Occipital lobe (tissue), 3 donors: ENCODE results near the gene FTH1. TPM values are rescaled to one million over a fixed set of nuclear protein-coding genes. Genes with fewer than 3 reads are reported as not detected.

ENCODE experiments used
- DNase-seq: peaks from one replicate; lab custom pipeline; 2025; lab: John Stamatoyannopoulos, UW
- small RNA-seq: library from RNA; depleted of rRNA; stranded (forward); fragments of <200 nt; gene quantifications from one replicate; pipeline ENCODE3, GENCODE V24; 2014
- total RNA-seq: library from RNA; depleted of rRNA; stranded (reverse); fragments of >200 nt; gene quantifications from one replicate; pipeline ENCODE4 v1.2.3, GENCODE V29; 2014

FTH1 gene
- total RNA-seq, 1 donor from 2014 or later: 252 TPM

GRCh38 chr11:61917334-61918109 lies 49.9 kb downstream of the FTH1 start, which contains the start of gene RAB3IL1:
RAB3IL1 (minus strand) TSS chr11:61917566; CDS start chr11:61917367, 199 bp downstream.
- DNase-seq: no peak

- no peak for DNase-seq
Measured at GRCh38 chr11:61916737-61917333, 50.6 kb downstream of the FTH1 start.

GRCh38 chr11:61914471-61915171 lies 52.8 kb downstream of the FTH1 start:
- no peak for DNase-seq

Small RNAs within 50 kb of the gene (small RNA-seq; reads per million reads assigned to genes)
- gene RNU6-1243P: not detected

Other genes starting within 250 kb of the FTH1 start
- 0.94 TPM for gene MYRF, start 215.0 kb downstream of the FTH1 start, total RNA-seq
- gene TMEM258, start 175.0 kb downstream of the FTH1 start, total RNA-seq: 39.6 TPM
- 13.3 TPM for gene FEN1, start 174.7 kb downstream of the FTH1 start, total RNA-seq
- gene FADS1, start 150.6 kb downstream of the FTH1 start, total RNA-seq: 85.0 TPM
- 109 TPM for gene FADS2, start 139.3 kb downstream of the FTH1 start, total RNA-seq
- 34.0 TPM for gene FADS3, start 76.1 kb downstream of the FTH1 start, total RNA-seq
- gene RAB3IL1, start 50.1 kb downstream of the FTH1 start, total RNA-seq: 2.3 TPM
- 1.2 TPM for gene BEST1, start 17.3 kb downstream of the FTH1 start, total RNA-seq
- 25.1 TPM for gene INCENP, start 156.4 kb upstream of the FTH1 start, total RNA-seq
- gene SCGB1D1, start 222.6 kb upstream of the FTH1 start, total RNA-seq: not detected
- not detected for gene SCGB2A1, start 241.0 kb upstream of the FTH1 start, total RNA-seq